H7 (cell line): ENCODE results near the gene CALCA. TPM values are rescaled to one million over a fixed set of nuclear protein-coding genes. Genes with fewer than 3 reads are reported as not detected.

Experiments
- total RNA-seq: library from RNA; depleted of rRNA; stranded (reverse); fragments of >200 nt; shearing (Covaris generic); gene quantifications from 2 replicates; pipeline ENCODE4 v1.2.3, GENCODE V29; 2014; rRNA removed

Gene CALCA
- total RNA-seq, 1 experiment from 2014 or later, result 0.76 TPM

Other genes with a start within 250 kb of the CALCA start
- gene CYP2R1, start 80.1 kb downstream of the CALCA start, total RNA-seq, result 14.7 and 22.5 TPM in 2 replicates
- 0.21 and 0.41 TPM in 2 replicates for gene CALCB, start 101.2 kb upstream of the CALCA start, total RNA-seq
- gene INSC, start 142.6 kb upstream of the CALCA start, total RNA-seq, result 0.07 TPM in 1 of 2 replicates, not detected in the other